Subcutaneous abdominal adipose tissue (tissue), 5 donors: ENCODE data around the gene PSD4.

Experiments used
- H3K27ac ChIP-seq: one replicate; pipeline ENCODE4 v1.7.0; 2013; ENCODE audit warnings: low read depth, mild to moderate bottlenecking, inconsistent platforms, low read length, moderate library complexity
- H3K27me3 ChIP-seq, 5 donors: one replicate each; pipeline ENCODE4 v1.7.0; 2013; ENCODE audit warnings: low read length in 5 of 5, inconsistent platforms in 1 of 5; ENCODE audit not compliant: control insufficient read depth in 5 of 5, insufficient read depth in 4 of 5
- H3K36me3 ChIP-seq, 5 donors: one replicate each; pipeline ENCODE4 v1.7.0; 2013; ENCODE audit warnings: low read length in 5 of 5; ENCODE audit not compliant: control insufficient read depth in 5 of 5, insufficient read depth in 5 of 5
- H3K4me1 ChIP-seq, 5 donors: one replicate each; pipeline ENCODE4 v1.7.0; 2013; ENCODE audit warnings: low read length in 5 of 5, mild to moderate bottlenecking in 3 of 5, moderate library complexity in 1 of 5; ENCODE audit not compliant: control insufficient read depth in 5 of 5, insufficient read depth in 5 of 5
- H3K4me3 ChIP-seq, 5 donors: one replicate each; pipeline ENCODE4 v1.7.0; 2013; ENCODE audit warnings: low read length in 5 of 5, low read depth in 1 of 5
- H3K9ac ChIP-seq, 5 donors: one replicate each; pipeline ENCODE4 v1.7.0; 2013; ENCODE audit warnings: low read length in 5 of 5, mild to moderate bottlenecking in 4 of 5, moderate library complexity in 3 of 5
- H3K9me3 ChIP-seq, 5 donors: one replicate each; pipeline ENCODE4 v1.7.0; 2013; ENCODE audit warnings: low read length in 5 of 5; ENCODE audit not compliant: control insufficient read depth in 5 of 5
- donor health status: healthy.
- donor health status: healthy.
- donor health status: healthy.
- donor health status: healthy.
- donor health status: healthy.

The PSD4 gene

DNA sequence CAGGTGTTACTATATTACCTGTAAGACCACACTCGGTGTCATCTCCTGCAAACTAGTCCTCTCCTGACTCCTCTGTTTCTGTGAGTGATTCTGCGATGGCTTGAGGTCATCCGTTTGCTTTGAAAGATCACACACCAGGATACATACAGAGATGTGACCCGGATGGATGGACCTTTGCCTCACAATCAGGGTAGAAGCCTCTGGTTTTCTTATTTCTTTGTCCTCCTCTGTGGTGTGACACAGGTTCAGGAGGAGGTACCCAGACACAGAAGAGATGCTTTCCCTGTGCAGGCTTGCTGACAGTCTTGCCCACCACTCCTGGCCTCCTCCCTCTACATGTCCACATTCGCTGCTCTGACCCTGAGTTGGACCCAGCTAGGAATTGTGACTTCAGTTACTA is 34.6 kb downstream of the PSD4 start:
- Histone ChIP-seq H3K4me1 (peaks cover 2 to 32% (median 26%) of the 10 kb centered on the region in 5 donors), H3K27me3 (no peaks in the 10 kb centered on the region), H3K9ac (no peak overlapping the region), H3K4me3 (no peak overlapping the region), H3K9me3 (no peaks in the 10 kb centered on the region), H3K36me3 (no peaks in the 10 kb centered on the region), H3K27ac (no peak overlapping the region)

DNA sequence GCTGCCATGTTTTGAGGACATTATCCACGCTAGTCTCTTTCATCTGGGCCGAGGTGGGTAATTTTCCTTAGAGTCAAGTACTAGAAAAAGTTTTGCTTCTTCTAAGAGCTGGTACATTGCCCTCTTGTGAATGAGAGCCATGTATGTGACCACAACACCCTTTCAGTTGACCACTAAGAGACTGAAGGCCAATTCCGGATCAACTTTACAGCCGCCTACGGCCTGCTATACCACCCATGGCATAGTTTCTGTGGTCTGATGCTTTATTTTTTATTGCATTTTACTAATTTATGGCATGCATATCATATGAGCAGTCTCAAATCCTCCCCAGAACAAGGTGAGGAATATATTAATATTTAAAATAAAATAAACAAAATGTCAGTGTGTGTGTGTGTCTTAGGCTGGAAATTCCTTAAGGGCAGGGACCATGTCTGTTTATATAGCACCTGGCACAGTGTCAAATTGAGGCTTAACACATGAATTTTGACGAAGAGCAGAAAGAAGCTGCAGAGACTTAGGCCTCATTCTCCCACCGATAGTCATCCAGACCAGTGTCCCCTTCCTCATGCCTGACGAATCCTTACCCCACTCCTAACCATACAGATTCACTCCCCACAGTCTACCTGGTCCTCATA is 35.4 kb downstream of the PSD4 start:
- Histone ChIP-seq H3K9ac (no peak overlapping the region), H3K36me3 (no peaks in the 10 kb centered on the region), H3K4me3 (no peak overlapping the region), H3K4me1 (peaks cover 2 to 32% (median 26%) of the 10 kb centered on the region in 5 donors), H3K27me3 (no peaks in the 10 kb centered on the region), H3K27ac (no peak overlapping the region), H3K9me3 (no peaks in the 10 kb centered on the region)

DNA sequence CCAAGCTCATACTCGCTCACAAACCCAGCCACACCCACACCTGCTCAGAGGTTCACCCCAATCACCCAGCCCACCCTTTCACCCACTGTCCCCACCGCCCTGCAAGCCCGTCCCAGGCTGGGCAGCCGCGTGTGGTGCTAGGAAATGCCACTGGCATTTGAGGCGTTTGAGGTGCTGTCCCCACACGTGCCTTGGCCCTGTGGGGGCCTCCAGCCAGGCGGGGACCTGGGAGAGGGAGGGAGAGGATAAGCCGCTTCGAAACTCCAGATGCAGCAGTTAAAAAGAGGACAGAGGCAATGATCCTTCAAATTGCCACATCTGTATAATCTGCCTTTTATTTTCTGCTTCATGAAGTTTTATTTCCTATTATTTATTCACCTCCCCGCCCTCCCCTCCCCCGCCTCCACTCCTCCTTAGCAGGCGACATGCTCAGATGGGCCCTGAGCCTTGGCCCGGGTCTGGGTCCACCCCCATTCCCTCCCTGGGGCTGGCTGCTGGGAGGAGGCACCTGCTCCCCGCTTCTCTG is 35.9 kb downstream of the PSD4 start:
- Histone ChIP-seq H3K27ac (no peak overlapping the region), H3K9ac (no peak overlapping the region), H3K4me3 (no peak overlapping the region), H3K36me3 (no peaks in the 10 kb centered on the region), H3K4me1 (peaks cover 2 to 32% (median 26%) of the 10 kb centered on the region in 5 donors), H3K27me3 (no peaks in the 10 kb centered on the region), H3K9me3 (no peaks in the 10 kb centered on the region)

DNA sequence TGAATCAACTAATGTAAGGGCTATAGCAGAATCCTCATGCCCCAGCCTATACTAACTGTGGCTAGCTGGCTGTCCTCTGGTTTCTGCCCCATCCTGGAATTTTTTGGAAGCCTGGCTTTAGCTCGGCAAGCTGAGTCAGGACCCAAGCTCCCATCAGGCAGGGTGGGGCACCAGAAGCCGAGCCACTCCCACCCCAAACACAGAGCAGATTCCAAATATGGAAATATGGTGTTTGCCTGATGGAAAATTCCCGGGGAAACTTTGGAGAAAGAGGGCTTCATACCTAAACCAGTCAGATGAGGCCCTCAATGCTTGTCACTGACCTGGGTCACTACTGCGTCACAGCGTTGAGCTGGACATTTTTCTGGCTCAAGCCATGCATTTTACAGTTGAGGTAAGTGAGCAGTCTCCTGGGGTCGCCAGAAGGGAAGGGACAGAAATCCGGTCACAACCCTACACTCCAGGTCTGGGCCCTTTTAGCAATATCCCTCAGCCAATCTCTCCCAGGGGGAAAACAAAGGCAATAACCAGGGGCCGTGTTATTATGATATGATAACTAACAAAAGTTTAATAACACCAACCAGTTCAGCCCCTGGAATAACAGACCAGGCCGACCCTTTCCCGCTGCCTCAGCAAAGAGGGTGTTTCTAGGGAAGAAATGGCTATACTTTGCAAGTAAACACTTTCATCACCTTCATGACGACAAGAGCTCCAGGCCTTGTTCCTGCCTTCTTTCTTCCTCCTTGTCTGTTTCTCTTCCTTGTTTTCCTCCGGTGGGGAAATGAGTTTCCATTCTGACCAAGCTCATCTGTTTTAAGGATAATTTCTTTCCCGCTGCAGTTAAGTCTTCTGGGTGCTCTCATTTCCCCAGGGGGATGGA is 37.7 kb downstream of the PSD4 start:
- Histone ChIP-seq H3K9me3 (no peaks in the 10 kb centered on the region), H3K36me3 (no peaks in the 10 kb centered on the region), H3K4me1 (peaks cover 3 to 35% (median 26%) of the 10 kb centered on the region in 5 donors), H3K9ac (peak overlapping the region in 2 of 5 donors; percentile 6 to 11), H3K4me3 (peak overlapping the region in 2 of 5 donors; percentile 17 to 28), H3K27ac (peak overlapping the region; percentile 78), H3K27me3 (no peaks in the 10 kb centered on the region)

DNA sequence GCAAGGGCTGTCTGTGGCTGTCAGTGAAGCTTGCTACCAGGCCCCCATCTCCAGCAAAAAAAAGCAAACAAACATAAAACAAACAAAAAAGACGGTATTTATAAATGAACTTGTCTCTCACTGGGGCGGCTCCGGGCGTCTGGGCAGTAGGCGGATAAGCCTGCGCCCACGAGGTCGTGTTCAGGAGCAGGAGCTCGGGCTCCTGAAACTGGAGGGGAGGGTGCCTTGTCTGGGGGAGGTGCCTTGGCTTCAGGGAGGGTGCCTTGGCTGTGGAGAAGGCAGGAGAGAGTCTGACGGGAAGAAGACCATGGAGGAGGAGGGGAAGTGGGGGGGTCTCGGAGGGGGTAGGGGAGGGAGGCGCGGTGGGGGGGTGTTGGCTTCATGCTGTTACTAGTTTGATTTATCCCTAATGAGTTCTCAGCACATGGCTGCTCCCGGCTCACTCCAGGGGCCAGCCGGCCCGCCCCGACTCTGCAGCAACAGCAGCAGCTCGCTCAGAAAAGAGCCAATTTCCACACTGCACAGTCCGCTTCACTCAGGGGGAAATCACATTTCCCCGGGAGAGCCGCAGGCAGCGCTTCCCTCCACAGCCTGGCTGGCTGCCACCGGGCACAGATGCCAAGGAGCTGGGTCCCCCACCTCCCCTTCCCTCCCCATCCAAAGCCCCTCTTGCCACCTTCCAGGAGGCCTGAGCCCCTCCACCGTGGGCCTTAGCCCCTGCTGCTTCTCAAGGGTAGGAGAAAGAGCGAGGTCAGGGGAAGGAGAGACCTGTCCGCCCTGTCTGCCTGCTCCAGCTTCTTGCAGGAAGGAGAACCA is 38.7 kb downstream of the PSD4 start:
- no peaks in the 10 kb centered on the region for H3K27me3 ChIP-seq
- no peaks in the 10 kb centered on the region for H3K36me3 ChIP-seq
- no peak overlapping the region for H3K9ac ChIP-seq
- no peaks in the 10 kb centered on the region for H3K9me3 ChIP-seq
- H3K4me1 ChIP-seq = peaks cover 3 to 45% (median 34%) of the 10 kb centered on the region in 5 donors
- peak overlapping the region in 2 of 5 donors; percentile 17 to 28 for H3K4me3 ChIP-seq
- H3K27ac ChIP-seq = peak overlapping the region; percentile 78

DNA sequence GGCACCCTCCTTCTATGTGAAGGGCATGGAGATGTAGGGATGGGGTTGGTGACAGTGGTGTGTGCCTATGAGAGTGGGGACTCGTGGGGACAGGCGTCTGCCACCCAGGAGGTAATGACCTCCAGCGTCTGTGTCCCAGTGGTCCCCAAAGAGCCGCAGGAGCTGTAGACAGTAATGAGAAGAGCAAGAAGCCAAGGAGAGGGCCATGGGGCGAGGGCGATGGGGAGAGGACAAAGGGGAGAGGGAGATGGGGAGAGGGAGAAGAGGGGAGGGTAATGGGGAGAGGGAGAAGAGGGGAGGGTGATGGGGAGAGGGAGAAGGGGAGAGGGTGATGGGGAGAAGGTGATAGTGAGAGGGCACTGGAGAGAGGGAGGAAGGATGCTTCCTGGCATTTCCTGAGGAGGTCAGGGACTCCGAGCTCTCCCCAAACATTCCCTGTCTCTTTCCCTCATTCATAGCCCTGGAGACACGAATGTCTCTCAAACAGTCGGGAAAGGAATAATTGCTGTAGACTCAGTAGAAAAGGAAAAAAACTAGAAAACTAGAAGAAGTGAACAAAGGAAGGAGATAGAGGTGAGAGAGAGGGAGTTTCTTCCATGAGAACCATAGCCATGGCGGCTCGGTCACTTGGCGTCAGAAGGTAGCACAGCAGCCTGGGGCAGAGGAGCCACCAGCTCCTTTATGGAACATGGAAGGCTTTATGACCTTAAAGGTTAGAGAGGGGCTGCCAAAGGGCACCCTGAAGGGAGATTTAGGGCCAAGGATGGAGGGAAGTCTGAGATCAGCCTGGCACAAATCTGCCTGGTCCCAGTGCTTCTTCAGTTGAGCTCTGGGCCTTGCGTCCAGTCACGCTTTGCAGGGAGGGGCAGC is 39.5 kb downstream of the PSD4 start:
- peaks cover 3 to 53% (median 42%) of the 10 kb centered on the region in 5 donors for H3K4me1 ChIP-seq
- H3K36me3 ChIP-seq = no peaks in the 10 kb centered on the region
- peak overlapping the region; percentile 78 for H3K27ac ChIP-seq
- no peak overlapping the region for H3K9ac ChIP-seq
- H3K4me3 ChIP-seq = peak overlapping the region in 1 of 5 donors; percentile 17
- H3K27me3 ChIP-seq = no peaks in the 10 kb centered on the region
- H3K9me3 ChIP-seq = no peaks in the 10 kb centered on the region

DNA sequence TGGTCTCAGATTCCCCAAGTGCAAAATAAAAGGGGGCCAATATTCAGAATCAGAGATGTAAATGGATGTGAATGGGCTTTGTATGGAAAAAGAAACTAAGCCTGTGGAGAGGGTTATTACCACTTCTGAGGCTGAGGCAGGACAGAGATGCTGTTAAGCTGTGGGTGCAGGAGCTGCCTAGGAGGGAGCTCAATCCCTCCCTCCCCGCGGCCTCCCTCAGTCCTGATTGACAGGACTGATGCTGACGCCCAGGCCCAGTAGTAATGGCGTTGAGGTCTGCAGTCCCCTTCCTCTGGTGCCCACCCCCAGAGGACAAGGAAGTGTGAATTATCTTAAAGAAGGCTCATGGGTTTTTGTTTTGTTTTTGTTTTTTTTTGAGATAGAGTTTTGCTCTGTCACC is 40.4 kb downstream of the PSD4 start:
- H3K36me3 ChIP-seq = no peaks in the 10 kb centered on the region
- H3K9ac ChIP-seq = no peak overlapping the region
- no peak overlapping the region for H3K4me3 ChIP-seq
- H3K27me3 ChIP-seq = no peaks in the 10 kb centered on the region
- no peaks in the 10 kb centered on the region for H3K9me3 ChIP-seq
- no peak overlapping the region for H3K27ac ChIP-seq
- H3K4me1 ChIP-seq = peaks cover 6 to 61% (median 50%) of the 10 kb centered on the region in 5 donors

DNA sequence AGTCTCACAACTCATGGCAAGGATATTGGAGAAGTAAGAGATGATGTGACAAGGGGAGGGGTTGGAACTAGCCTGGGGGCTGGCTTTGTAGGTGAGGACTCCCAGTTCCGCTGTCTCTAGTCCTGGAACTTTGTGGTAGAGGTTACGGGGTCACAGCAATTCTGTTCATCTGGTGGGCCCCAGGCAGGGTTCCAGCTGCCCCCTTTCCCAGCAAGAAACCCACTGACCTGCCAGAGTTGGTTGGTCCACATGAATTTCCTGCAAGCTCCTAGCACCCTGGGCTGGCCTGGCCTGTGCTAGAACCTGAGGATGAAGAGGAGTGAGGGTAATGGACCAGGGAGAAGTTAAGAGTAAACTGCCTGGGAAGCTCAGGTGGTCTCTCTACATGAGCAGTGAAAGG is 41.3 kb downstream of the PSD4 start:
- no peaks in the 10 kb centered on the region for H3K36me3 ChIP-seq
- no peak overlapping the region for H3K27ac ChIP-seq
- H3K4me3 ChIP-seq = no peak overlapping the region
- H3K9me3 ChIP-seq = no peaks in the 10 kb centered on the region
- H3K9ac ChIP-seq = no peak overlapping the region
- no peaks in the 10 kb centered on the region for H3K27me3 ChIP-seq
- peaks cover 6 to 70% (median 59%) of the 10 kb centered on the region in 5 donors for H3K4me1 ChIP-seq

DNA sequence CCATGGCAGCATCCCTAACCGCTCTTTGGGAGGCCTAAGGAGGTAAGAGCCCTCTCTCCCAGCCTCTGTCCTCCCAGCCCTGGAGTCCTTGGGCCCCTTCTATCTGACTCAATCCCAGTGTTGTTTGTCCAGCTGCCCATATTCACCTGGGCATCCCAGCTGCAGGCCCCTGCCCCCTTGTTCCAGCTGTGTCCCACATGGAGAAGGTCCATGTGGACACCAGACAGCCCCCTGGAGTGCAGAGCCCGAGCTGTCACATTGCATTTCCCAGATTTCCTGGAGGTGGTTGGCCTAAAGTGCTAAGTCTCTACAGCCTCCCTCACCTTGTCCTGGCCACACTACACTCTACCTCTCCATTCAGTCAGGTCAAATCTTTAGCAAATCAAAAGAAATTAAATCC is 42.5 kb downstream of the PSD4 start:
- no peaks in the 10 kb centered on the region for H3K36me3 ChIP-seq
- no peak overlapping the region for H3K27ac ChIP-seq
- no peaks in the 10 kb centered on the region for H3K9me3 ChIP-seq
- H3K4me3 ChIP-seq = no peak overlapping the region
- peaks cover 6 to 63% (median 57%) of the 10 kb centered on the region in 5 donors for H3K4me1 ChIP-seq
- no peak overlapping the region for H3K9ac ChIP-seq
- H3K27me3 ChIP-seq = no peaks in the 10 kb centered on the region
